Sigmoid colon (tissue), 7 donors: ENCODE measurements around the gene PASD1. TPM values are rescaled to one million over a fixed set of nuclear protein-coding genes. Genes with fewer than 3 reads are reported as not detected.
"Not testable (repeated sequence)": the region's sequence is repeated elsewhere in the genome, so short reads cannot be mapped to it uniquely, and the experiment has no call there.

Experiments used
- DNase-seq: peaks from one replicate; pipeline ENCODE4 v3.0.0-alpha.2; 2019
- H3K27ac ChIP-seq, 4 donors: fragments of 200-600 bp; sonication (generic); one replicate each; pipeline ENCODE4 v1.5.1; 2016 to 2019; ENCODE audit warnings: mild to moderate bottlenecking in 1 of 4
- H3K27me3 ChIP-seq, 3 donors: fragments of 200-600 bp; sonication (generic); one replicate each; pipeline ENCODE4 v1.5.1; 2019; ENCODE audit warnings: mild to moderate bottlenecking in 1 of 3
- H3K36me3 ChIP-seq, 4 donors: fragments of 200-600 bp; sonication (generic); one replicate each; pipeline ENCODE4 v1.5.1; 2016 to 2019
- H3K4me1 ChIP-seq, 4 donors: fragments of 200-600 bp; sonication (generic); one replicate each; pipeline ENCODE4 v1.5.1; 2017 to 2019
- H3K4me3 ChIP-seq, 4 donors: fragments of 200-600 bp; sonication (generic); one replicate each; pipeline ENCODE4 v1.5.1; 2017 to 2019; ENCODE audit warnings: mild to moderate bottlenecking in 2 of 4, moderate library complexity in 1 of 4
- H3K9me3 ChIP-seq, 4 donors: fragments of 200-600 bp in 3 of 4; sonication (generic) in 3 of 4; one replicate each; pipeline versions ENCODE4 v1.5.1 to v1.6.1; 2013 to 2019
- CTCF ChIP-seq, 4 experiments: fragments of 450-650 bp in 3 of 4; fragments of 200-600 bp in 1 of 4; IDR thresholded peaks; one replicate each; pipeline ENCODE4 v1.5.1; 2016 to 2019; ENCODE audit warnings: antibody characterized with exemption in 4 of 4, mild to moderate bottlenecking in 3 of 4, moderate library complexity in 2 of 4
- EP300 ChIP-seq, 4 donors: sonication (generic); formaldehyde crosslinking; IDR thresholded peaks; one replicate each; pipeline ENCODE4 v1.6.1; 2017; ENCODE audit warnings: antibody characterized with exemption in 4 of 4
- POLR2A ChIP-seq, 2 donors: fragments of 450-650 bp; IDR thresholded peaks; one replicate each; pipeline ENCODE4 v1.6.1; 2016; ENCODE audit warnings: antibody characterized with exemption in 2 of 2, mild to moderate bottlenecking in 2 of 2, moderate library complexity in 2 of 2
- POLR2AphosphoS5 ChIP-seq, 4 donors: sonication (generic); formaldehyde crosslinking; IDR thresholded peaks; one replicate each; pipeline ENCODE4 v1.6.1; 2017; ENCODE audit warnings: antibody characterized with exemption in 4 of 4
- WGBS, 2 donors: extraction: QIAGEN DNeasy Blood & Tissue Kit; methylation state at CpG; one replicate each; pipeline ENCODE4 v1.1.7; 2013; 5-methylcytosine and 5-hydroxymethylcytosine counted together
- intact Hi-C: fragments of 100-400 bp; cut with DNase I; formaldehyde crosslinking; loops from one replicate; pipeline ENCODE4 v1.15.1; 2023
- polyA plus RNA-seq, 3 donors: library from polyadenylated mRNA; stranded (reverse); fragments of 200-250 nt; gene quantifications; one replicate each; pipeline ENCODE4 v1.2.3, GENCODE V29; 2013
- total RNA-seq, 4 donors: library from RNA; depleted of rRNA; stranded (reverse); fragments of >200 nt; gene quantifications; one replicate each; pipeline ENCODE4 v1.1.0, GENCODE V29; 2016
- donor health status: healthy with polysubstance abuse.
- donor health status: Bipolar disorder and iron deficiency.
- donor health status: healthy.

Gene PASD1
- total and polyA plus RNA-seq, 7 donors = not detected

- no peak for DNase-seq
- intact Hi-C loops = no loop called here
- no peaks in the 10 kb centered on the region for H3K4me1 ChIP-seq
- no peak overlapping the region for H3K4me3 ChIP-seq
- WGBS, 2 donors = 71 to 73% methylated on average over 12 of the region's 12 CpGs
- no peak for TF ChIP-seq CTCF (IDR thresholded peaks at IDR 0.05)
- TF ChIP-seq EP300 (IDR thresholded peaks at IDR 0.05) = no peak
- no peak for TF ChIP-seq POLR2AphosphoS5 (IDR thresholded peaks at IDR 0.05)
- TF ChIP-seq POLR2A (IDR thresholded peaks at IDR 0.05) = no peak
- H3K27me3 ChIP-seq = peaks cover 0 to 11% (median 3%) of the 10 kb centered on the region in 3 donors
- H3K9me3 ChIP-seq = no peaks in the 10 kb centered on the region
- no peaks in the 10 kb centered on the region for H3K36me3 ChIP-seq
- H3K27ac ChIP-seq = no peak overlapping the region
Measured at GRCh38 chrX:151694121-151694520, 130.6 kb downstream of the PASD1 start.

DNA sequence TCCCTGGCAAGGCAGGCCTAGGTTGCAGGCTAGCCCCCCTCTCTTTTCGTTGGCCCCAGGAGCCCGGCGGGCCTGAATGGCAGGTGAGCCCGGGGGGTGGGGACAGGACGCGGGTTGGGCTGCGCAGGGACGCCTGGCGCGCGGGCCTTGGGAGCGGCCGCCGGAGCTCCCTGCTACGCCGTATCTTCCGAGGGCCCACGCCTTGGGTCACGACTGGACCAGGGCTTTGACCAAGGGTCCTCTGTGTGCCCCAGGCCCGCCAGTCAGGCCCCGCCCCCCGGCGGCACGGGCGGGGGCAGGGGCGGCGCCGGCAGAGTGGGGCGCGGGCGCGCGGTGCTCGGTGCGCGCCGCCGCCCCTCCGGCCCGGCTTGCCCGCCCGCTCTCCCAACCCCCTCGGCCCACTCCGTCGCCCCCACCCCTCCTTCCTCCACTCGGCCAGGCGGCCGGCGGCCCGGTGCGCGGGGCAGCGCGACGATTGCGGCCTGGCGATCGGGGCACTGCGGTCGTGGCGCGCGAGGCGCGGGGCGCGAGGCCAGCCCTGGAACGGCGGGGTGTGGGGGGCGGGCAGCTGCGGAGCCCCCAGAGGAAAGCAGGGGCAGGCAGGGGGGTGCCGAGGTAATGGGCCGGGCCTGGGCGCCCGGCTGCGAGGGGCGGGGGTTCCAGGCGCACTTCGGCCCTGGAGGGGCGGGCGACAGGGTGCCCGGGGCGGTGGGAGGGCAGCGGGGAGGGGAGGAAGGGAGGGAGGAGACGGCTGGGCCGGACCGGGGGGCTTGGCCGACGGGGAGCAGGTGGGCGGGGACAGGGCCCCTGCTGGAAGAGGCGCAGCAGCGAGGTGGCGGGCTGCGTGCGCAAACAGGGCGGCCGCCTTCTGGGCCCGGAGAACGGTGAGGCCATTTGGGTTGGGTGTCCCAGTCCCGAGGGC is 131.4 kb downstream of the PASD1 start, which contains the start of gene PRRG3:
Gene PRRG3, plus strand, starts transcription at position 798 of the 922 bp plus-strand sequence. CDS start 3,357 bp downstream, outside the sequence.
- DNase-seq = no peak
- Histone ChIP-seq H3K27me3 (peaks cover 0 to 11% (median 3%) of the 10 kb centered on the region in 3 donors), H3K36me3 (no peaks in the 10 kb centered on the region), H3K4me3 (peak within 1 kb of the TSS in 2 of 4 donors; percentile 17 to 34), H3K9me3 (no peaks in the 10 kb centered on the region), H3K4me1 (no peaks in the 10 kb centered on the region), H3K27ac (no peak within 1 kb of the TSS)
- 4 to 15% methylated on average over 99 of the region's 100 CpGs for WGBS, 2 donors
- TF ChIP-seq POLR2A (IDR thresholded peaks at IDR 0.05) (no peak), POLR2AphosphoS5 (IDR thresholded peaks at IDR 0.05) (no peak), EP300 (IDR thresholded peaks at IDR 0.05) (no peak), CTCF (IDR thresholded peaks at IDR 0.05) (no peak)
- intact Hi-C loops = no loop called here

DNA sequence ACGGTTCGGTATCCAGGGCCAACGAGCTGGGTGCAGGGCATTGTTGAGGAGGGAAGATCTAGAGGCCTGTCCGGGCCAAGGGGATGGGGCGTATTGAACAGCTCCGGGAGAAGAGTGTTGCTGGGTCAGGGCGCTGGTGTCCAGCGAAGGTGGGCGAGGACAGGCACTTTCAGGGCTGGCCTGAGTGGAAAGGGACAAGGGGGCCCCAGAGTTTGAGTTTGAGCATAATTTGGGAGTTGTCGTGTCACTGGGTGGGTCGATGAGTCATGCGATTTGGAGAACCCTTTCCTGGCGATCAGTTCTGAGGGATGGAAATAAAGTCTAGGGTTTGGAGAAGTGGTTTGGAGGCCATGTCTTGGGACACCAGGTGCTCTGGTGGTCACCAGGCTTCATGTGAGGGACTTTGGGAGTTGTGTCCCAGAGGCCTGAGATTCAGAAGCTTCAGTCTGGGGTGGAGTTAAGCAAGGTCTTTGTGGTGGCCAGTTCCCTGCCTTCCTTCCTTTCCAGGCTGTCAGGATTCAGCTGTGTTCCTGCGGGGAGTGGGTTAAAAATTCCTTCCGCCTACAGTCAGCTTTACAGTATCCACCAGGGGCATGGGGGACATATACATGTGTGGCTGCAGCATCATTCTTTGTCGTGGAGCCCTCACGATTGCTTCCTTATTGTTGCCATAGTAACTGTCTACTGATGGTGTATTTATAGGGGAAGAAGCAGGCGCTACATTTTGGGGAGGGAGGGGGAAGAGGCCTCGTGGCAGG is 132.3 kb downstream of the PASD1 start:
- H3K27ac ChIP-seq = no peak overlapping the region
- no peaks in the 10 kb centered on the region for H3K9me3 ChIP-seq
- H3K4me1 ChIP-seq = no peaks in the 10 kb centered on the region
- 15 to 27% methylated on average over 19 of the region's 19 CpGs for WGBS, 2 donors
- intact Hi-C loops = no loop called here
- TF ChIP-seq POLR2A (IDR thresholded peaks at IDR 0.05) (no peak), CTCF (IDR thresholded peaks at IDR 0.05) (no peak), POLR2AphosphoS5 (IDR thresholded peaks at IDR 0.05) (no peak), EP300 (IDR thresholded peaks at IDR 0.05) (no peak)
- peaks cover 0 to 11% (median 3%) of the 10 kb centered on the region in 3 donors for H3K27me3 ChIP-seq
- DNase-seq = no peak
- H3K4me3 ChIP-seq = peak overlapping the region in 2 of 4 donors; percentile 17 to 34
- no peaks in the 10 kb centered on the region for H3K36me3 ChIP-seq

- H3K27ac ChIP-seq, H3K4me3 ChIP-seq, DNase-seq, H3K4me1 ChIP-seq, H3K36me3 ChIP-seq, H3K9me3 ChIP-seq, intact Hi-C loops: not testable (repeated sequence)
- WGBS, 2 donors = 89 to 90% methylated on average over 8 of the region's 8 CpGs
- H3K27me3 ChIP-seq = peaks cover 0 to 11% (median 3%) of the 10 kb centered on the region in 3 donors
Measured at GRCh38 chrX:151697082-151697481, 133.6 kb downstream of the PASD1 start.

GRCh38 chrX:151697522-151697921 is 134.0 kb downstream of the PASD1 start:
- intact Hi-C loops = no loop called here
- WGBS, 2 donors = 66 to 70% methylated on average over 4 of the region's 4 CpGs
- no peak overlapping the region for H3K4me3 ChIP-seq

More at GRCh38 chrX:151697522-151697921, 134.0 kb downstream of the PASD1 start:
- Histone ChIP-seq H3K9me3 (no peaks in the 10 kb centered on the region), H3K27ac (no peak overlapping the region), H3K27me3 (peaks cover 0 to 11% (median 3%) of the 10 kb centered on the region in 3 donors), H3K4me1 (no peaks in the 10 kb centered on the region), H3K36me3 (no peaks in the 10 kb centered on the region)
- no peak for TF ChIP-seq EP300 (IDR thresholded peaks at IDR 0.05)
- TF ChIP-seq POLR2A (IDR thresholded peaks at IDR 0.05) = no peak
- no peak for TF ChIP-seq CTCF (IDR thresholded peaks at IDR 0.05)
- no peak for TF ChIP-seq POLR2AphosphoS5 (IDR thresholded peaks at IDR 0.05)
- DNase-seq = peak; percentile 78
